ENCODE measurements around the gene DMPK. TPM values are rescaled to one million over a fixed set of nuclear protein-coding genes. Genes with fewer than 3 reads are reported as not detected.
"Not testable (repeated sequence)": the region's sequence is repeated elsewhere in the genome, so short reads cannot be mapped to it uniquely, and the experiment has no call there.

The DMPK gene
- total and polyA plus RNA-seq, 2 of the 4 experiments (the other 2 are of a cell fraction): 7.9 to 50.7 TPM

DNA sequence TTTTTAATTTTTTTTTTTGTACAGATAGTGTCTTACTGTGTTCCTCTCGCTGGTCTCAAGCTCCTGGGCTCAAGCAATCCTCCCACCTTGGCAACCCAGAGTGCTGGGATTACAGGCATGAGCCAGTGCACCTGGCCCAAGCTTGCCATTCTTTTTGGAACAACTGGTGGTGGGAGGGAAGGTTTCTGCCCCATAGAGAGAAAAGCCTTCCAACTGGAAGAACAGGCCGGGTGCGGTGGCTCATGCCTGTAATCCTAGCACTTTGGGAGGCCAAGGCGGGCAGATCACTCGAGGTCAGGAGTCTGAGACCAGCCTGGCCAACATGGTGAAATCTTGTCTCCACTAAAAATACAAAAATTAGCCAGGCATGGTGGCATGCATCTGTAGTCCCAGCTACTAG lies 17.3 kb upstream of the DMPK start:
- H3K9me1 ChIP-seq (ENCODE audit: insufficient read depth, low read length); H4K5ac ChIP-seq (ENCODE audit: low read depth, low read length); H3K9me3 ChIP-seq (ENCODE audit: control insufficient read depth, insufficient read depth, low read length); BruUV-seq (replicated peaks); H4K20me1 ChIP-seq (ENCODE audit: insufficient read depth, low read length); H3K9ac ChIP-seq (ENCODE audit: low read depth, low read length); H2BK5ac ChIP-seq (ENCODE audit: low read depth, low read length, poor library complexity, severe bottlenecking); ATAC-seq (ENCODE audit: low read depth); H2AK9ac ChIP-seq (replicated peaks; ENCODE audit: low read depth, low read length, poor library complexity); H3K79me1 ChIP-seq (ENCODE audit: low read depth in 1 of 2, low read length in 2 of 2); H3K27me3 ChIP-seq (ENCODE audit: control insufficient read depth, insufficient read depth, low read length); H3K14ac ChIP-seq (replicated peaks; ENCODE audit: low read depth, low read length); H4K8ac ChIP-seq (ENCODE audit: low read depth in 2 of 2, low read length in 2 of 2); H3K23ac ChIP-seq (ENCODE audit: low read depth, low read length); H3K56ac ChIP-seq (ENCODE audit: extremely low read depth, insufficient read depth, low read length); H3K4me1 ChIP-seq (ENCODE audit: control insufficient read depth, insufficient read depth, low read length); H2BK15ac ChIP-seq (ENCODE audit: low read depth, low read length); H3K18ac ChIP-seq (ENCODE audit: low read depth, low read length); DNase-seq; H3K36me3 ChIP-seq (ENCODE audit: control insufficient read depth, insufficient read depth, low read length); dilution Hi-C loops (cut with HindIII; ENCODE audit: low sequenced_read_pairs, unreplicated experiment); H3K27ac ChIP-seq (ENCODE audit: insufficient read depth, low read length); H3K4me3 ChIP-seq (ENCODE audit: insufficient read depth, low read depth, low read length); H3K4me2 ChIP-seq (ENCODE audit: low read depth, low read length); H2AFZ ChIP-seq (replicated peaks; ENCODE audit: low read length, poor library complexity); in situ Hi-C loops (cut with MboI; ENCODE audit: low sequenced_read_pairs): not testable (repeated sequence)
- intact Hi-C loops (cut with micrococcal nuclease): loop anchor here (1.0 kb wide), 1 partner anchor 29 kb away; no protein-coding TSS in a partner anchor
- Histone ChIP-seq H3K4ac (ENCODE audit: low read depth, low read length) (peak overlapping the region; percentile 34; the same call in 1 of the 2 replicates), H2AK5ac (ENCODE audit: low read depth, low read length) (peak overlapping the region; percentile 61; the same call in 1 of the 2 replicates), H4K91ac (ENCODE audit: insufficient read depth, low read depth, low read length) (0 out of 2 replicates have a peak overlapping the region, but pooled peaks have one; percentile 3), H2BK20ac (ENCODE audit: low read depth, low read length) (peak overlapping the region; percentile 52), H2BK120ac (ENCODE audit: low read depth, low read length) (peak overlapping the region; percentile 60; the same call in 1 of the 2 replicates)
- ChIA-PET CTCF (interaction anchor here (0.6 to 2.3 kb wide), 9 partner anchors 10 to 94 kb away, joined by 3 to 24 read pairs (median 5); partner anchors contain the start of genes DMPK and SIX5), POLR2A (ENCODE audit: unreplicated experiment) (interaction anchor here (0.5 kb wide), 1 partner anchor 30 kb away, joined by 3 read pairs; no protein-coding TSS in a partner anchor)
- 80% methylated on average over 2 of the region's 5 CpGs; no CpG with 5 or more reads in 1 of the 2 experiments for WGBS, 2 experiments (ENCODE audit: extremely low coverage in 2 of 2, insufficient read length in 1 of 2)
